Hepatocyte (in vitro differentiated cells): ENCODE data around the gene TFDP1.

Experiments used
- CTCF ChIP-seq: fragments of 200-600 bp; sonication (generic); IDR thresholded peaks from 2 replicates; pipeline ENCODE4 v1.5.1; 2016; ENCODE audit warnings: antibody characterized with exemption, mild to moderate bottlenecking; ENCODE audit not compliant: poor library complexity
- EZH2phosphoT487 ChIP-seq: fragments of 200-600 bp; sonication (generic); IDR thresholded peaks from one replicate; pipeline ENCODE4 v1.6.1; 2018; ENCODE audit warnings: antibody characterized with exemption, mild to moderate bottlenecking, low read depth, moderate library complexity; ENCODE audit not compliant: unreplicated experiment, severe bottlenecking

- TF ChIP-seq CTCF: no peak
- TF ChIP-seq EZH2phosphoT487: no peak
Observed at GRCh38 chr13:113559901-113560644, 24.5 kb upstream of the TFDP1 start.
